ENCODE results near the gene APOO. TPM values are rescaled to one million over a fixed set of nuclear protein-coding genes. Genes with fewer than 3 reads are reported as not detected.
"Not testable (repeated sequence)": the region's sequence is repeated elsewhere in the genome, so short reads cannot be mapped to it uniquely, and the experiment has no call there.

Gene APOO
- total RNA-seq, 2 donors from 2014 or later, result 27.1 to 63.3 TPM

- H3K27ac ChIP-seq, result peak overlapping the region; percentile 15 to 74
- H3K27me3 ChIP-seq, result no peaks in the 10 kb centered on the region
- DNase-seq (ENCODE audit: low spot score), result no peak
- peaks cover 0 to 20% of the 10 kb centered on the region in 2 donors for H3K4me1 ChIP-seq
- no peaks in the 10 kb centered on the region for H3K36me3 ChIP-seq
- peak; percentile 44 to 59 for TF ChIP-seq CTCF (IDR thresholded peaks at IDR 0.05)
- H3K9me3 ChIP-seq, result no peaks in the 10 kb centered on the region
- H3K4me3 ChIP-seq, result peak overlapping the region in 1 of 2 donors; percentile 17
Observed at GRCh38 chrX:23902419-23902818, 5.3 kb downstream of the APOO start.

GRCh38 chrX:23901805-23902204 is 5.9 kb downstream of the APOO start:
- Histone ChIP-seq H3K9me3 (no peaks in the 10 kb centered on the region), H3K36me3 (no peaks in the 10 kb centered on the region), H3K27ac (peak overlapping the region; percentile 15 to 74), H3K4me3 (peak overlapping the region in 1 of 2 donors; percentile 17), H3K4me1 (peaks cover 0 to 20% of the 10 kb centered on the region in 2 donors), H3K27me3 (no peaks in the 10 kb centered on the region)
- DNase-seq (ENCODE audit: low spot score), result no peak
- TF ChIP-seq CTCF (IDR thresholded peaks at IDR 0.05), result peak in 1 of 2 donors; percentile 50

GRCh38 chrX:23901060-23901459 is 6.7 kb downstream of the APOO start:
- no peak for TF ChIP-seq CTCF (IDR thresholded peaks at IDR 0.05)
- no peak for DNase-seq (ENCODE audit: low spot score)
- peak overlapping the region; percentile 15 to 74 for H3K27ac ChIP-seq
- peaks cover 0 to 16% of the 10 kb centered on the region in 2 donors for H3K4me1 ChIP-seq
- no peaks in the 10 kb centered on the region for H3K27me3 ChIP-seq
- no peaks in the 10 kb centered on the region for H3K9me3 ChIP-seq
- H3K4me3 ChIP-seq, result no peak overlapping the region
- no peaks in the 10 kb centered on the region for H3K36me3 ChIP-seq

- H3K27me3 ChIP-seq, result no peaks in the 10 kb centered on the region
- peaks cover 0 to 16% of the 10 kb centered on the region in 2 donors for H3K4me1 ChIP-seq
- no peak for TF ChIP-seq CTCF (IDR thresholded peaks at IDR 0.05)
- DNase-seq (ENCODE audit: low spot score), result no peak
- H3K9me3 ChIP-seq, result no peaks in the 10 kb centered on the region
- no peak overlapping the region for H3K4me3 ChIP-seq
- H3K27ac ChIP-seq, result peak overlapping the region; percentile 15 to 74
- H3K36me3 ChIP-seq, result no peaks in the 10 kb centered on the region
Observed at GRCh38 chrX:23900220-23900797, 7.4 kb downstream of the APOO start.

- Histone ChIP-seq H3K27me3 (no peaks in the 10 kb centered on the region), H3K4me3 (no peak overlapping the region), H3K36me3 (no peaks in the 10 kb centered on the region), H3K27ac (peak overlapping the region; percentile 29 to 74), H3K9me3 (no peaks in the 10 kb centered on the region), H3K4me1 (peaks cover 0 to 16% of the 10 kb centered on the region in 2 donors)
- no peak for TF ChIP-seq CTCF (IDR thresholded peaks at IDR 0.05)
- no peak for DNase-seq (ENCODE audit: low spot score)
Observed at GRCh38 chrX:23898412-23898959, 9.3 kb downstream of the APOO start.

- DNase-seq (ENCODE audit: low spot score), result no peak
- H3K27me3 ChIP-seq, result no peaks in the 10 kb centered on the region
- no peak for TF ChIP-seq CTCF (IDR thresholded peaks at IDR 0.05)
- H3K36me3 ChIP-seq, result no peaks in the 10 kb centered on the region
- peaks cover 0 to 12% of the 10 kb centered on the region in 2 donors for H3K4me1 ChIP-seq
- H3K9me3 ChIP-seq, result no peaks in the 10 kb centered on the region
- no peak overlapping the region for H3K4me3 ChIP-seq
- H3K27ac ChIP-seq, result no peak overlapping the region
Observed at GRCh38 chrX:23896981-23897380, 10.8 kb downstream of the APOO start.

GRCh38 chrX:23896539-23896938 is 11.2 kb downstream of the APOO start:
- not testable (repeated sequence) for H3K27me3 ChIP-seq; H3K9me3 ChIP-seq; H3K27ac ChIP-seq; H3K4me1 ChIP-seq; H3K4me3 ChIP-seq; DNase-seq (ENCODE audit: low spot score); H3K36me3 ChIP-seq

- not testable (repeated sequence) for DNase-seq (ENCODE audit: low spot score); H3K27ac ChIP-seq; H3K4me3 ChIP-seq; H3K9me3 ChIP-seq; H3K4me1 ChIP-seq; H3K27me3 ChIP-seq; H3K36me3 ChIP-seq
Observed at GRCh38 chrX:23894993-23895392, 12.7 kb downstream of the APOO start.
